DND-41 (cell line): ENCODE results near the gene ZNF672.

Source experiments
- EZH2 ChIP-seq: IDR thresholded peaks from 3 replicates; pipeline ENCODE4 v1.6.1; 2012; ENCODE audit warnings: borderline replicate concordance, low read depth, mild to moderate bottlenecking, moderate library complexity, low read length, inconsistent platforms; ENCODE audit not compliant: severe bottlenecking
- TF ChIP-seq, protein P1 (sequence below): IDR thresholded peaks from 2 replicates; pipeline ENCODE4 v1.5.1; 2012; ENCODE audit warnings: borderline replicate concordance, low read length, moderate library complexity, mild to moderate bottlenecking; ENCODE audit not compliant: poor library complexity, severe bottlenecking; ENCODE audit errors: extremely low read depth

DNA sequence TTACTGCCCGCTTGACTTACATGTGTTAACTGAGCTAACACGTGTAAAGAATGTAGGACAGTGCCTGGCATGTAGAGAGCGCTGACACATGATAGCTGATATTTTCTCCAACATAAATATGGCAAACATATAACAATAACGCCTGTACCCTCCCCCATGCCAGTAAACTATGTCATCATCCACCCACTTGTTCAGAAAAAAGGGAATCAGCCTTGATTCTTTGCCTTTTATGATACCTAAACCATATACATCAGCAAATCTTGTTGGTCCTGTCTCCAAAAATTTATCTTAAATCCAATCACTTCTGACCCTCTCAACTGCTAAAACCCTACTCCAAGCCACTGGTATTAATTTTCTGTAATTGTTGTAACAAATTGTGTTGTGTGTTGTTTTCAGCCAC, 22.0 kb downstream of the ZNF672 start:
- TF ChIP-seq, protein P1, sequence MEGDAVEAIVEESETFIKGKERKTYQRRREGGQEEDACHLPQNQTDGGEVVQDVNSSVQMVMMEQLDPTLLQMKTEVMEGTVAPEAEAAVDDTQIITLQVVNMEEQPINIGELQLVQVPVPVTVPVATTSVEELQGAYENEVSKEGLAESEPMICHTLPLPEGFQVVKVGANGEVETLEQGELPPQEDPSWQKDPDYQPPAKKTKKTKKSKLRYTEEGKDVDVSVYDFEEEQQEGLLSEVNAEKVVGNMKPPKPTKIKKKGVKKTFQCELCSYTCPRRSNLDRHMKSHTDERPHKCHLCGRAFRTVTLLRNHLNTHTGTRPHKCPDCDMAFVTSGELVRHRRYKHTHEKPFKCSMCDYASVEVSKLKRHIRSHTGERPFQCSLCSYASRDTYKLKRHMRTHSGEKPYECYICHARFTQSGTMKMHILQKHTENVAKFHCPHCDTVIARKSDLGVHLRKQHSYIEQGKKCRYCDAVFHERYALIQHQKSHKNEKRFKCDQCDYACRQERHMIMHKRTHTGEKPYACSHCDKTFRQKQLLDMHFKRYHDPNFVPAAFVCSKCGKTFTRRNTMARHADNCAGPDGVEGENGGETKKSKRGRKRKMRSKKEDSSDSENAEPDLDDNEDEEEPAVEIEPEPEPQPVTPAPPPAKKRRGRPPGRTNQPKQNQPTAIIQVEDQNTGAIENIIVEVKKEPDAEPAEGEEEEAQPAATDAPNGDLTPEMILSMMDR: no peak
- no peak for TF ChIP-seq EZH2
